Measurements from ENCODE around the gene EFCAB13. TPM values are rescaled to one million over a fixed set of nuclear protein-coding genes. Genes with fewer than 3 reads are reported as not detected.

Gene EFCAB13
- total and polyA plus RNA-seq, 4 donors = 0.80 to 2.9 (median 2.3) TPM

DNA sequence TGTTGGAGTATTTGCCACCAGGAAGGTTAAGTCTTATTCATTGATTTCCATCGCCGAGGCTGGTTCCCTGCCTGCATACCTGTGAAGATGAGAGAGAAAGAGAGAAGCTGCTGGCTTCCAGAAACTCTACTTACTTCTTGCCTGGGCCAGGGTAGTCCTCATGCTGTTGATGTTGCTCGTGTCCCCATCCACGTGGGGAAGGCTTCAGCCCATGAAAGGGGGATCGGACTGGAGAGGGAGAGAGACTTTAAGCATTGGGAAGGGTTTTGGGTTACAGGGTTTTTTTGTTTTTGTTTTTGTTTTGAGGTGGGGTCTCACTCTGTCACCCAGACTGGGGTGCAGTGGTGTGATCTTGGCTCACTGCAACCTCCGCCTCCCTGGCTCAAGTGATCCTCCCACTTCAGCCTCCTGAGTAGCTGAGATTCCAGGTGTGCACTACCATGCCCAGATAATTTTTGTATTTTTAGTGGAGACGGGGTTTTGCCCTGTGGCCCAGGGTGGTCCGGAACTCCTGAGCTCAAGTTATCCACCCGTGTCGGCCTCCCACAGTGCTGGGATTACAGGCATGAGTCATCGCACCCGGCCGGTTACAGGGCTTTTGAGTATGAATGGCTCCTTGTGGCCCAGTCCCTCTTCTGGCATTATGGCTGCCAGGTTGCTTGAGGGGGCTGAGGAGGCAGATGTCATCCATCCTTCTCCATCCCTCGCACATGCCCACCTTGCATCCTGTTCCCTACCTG lies 43.5 kb upstream of the EFCAB13 start:
- DNase-seq (ENCODE audit: low spot score) = no peak
- Histone ChIP-seq H3K4me1 (ENCODE audit: control insufficient read depth in 4 of 4, insufficient read depth in 4 of 4, low read length in 3 of 4) (peaks cover 7 to 28% (median 17%) of the 10 kb centered on the region in 4 donors), H3K36me3 (ENCODE audit: control insufficient read depth in 4 of 4, insufficient read depth in 3 of 4, low read depth in 1 of 4, low read length in 3 of 4) (no peaks in the 10 kb centered on the region), H3K27me3 (ENCODE audit: control insufficient read depth in 4 of 4, insufficient read depth in 4 of 4, low read length in 3 of 4) (no peaks in the 10 kb centered on the region), H3K9ac (ENCODE audit: low read depth in 1 of 2, low read length in 2 of 2) (no peak overlapping the region), H3K4me3 (ENCODE audit: low read depth in 1 of 3, low read length in 3 of 3) (no peak overlapping the region), H3K9me3 (ENCODE audit: control insufficient read depth in 4 of 4, low read length in 3 of 4) (no peaks in the 10 kb centered on the region), H3K27ac (ENCODE audit: low read depth in 1 of 2, low read length in 2 of 2) (peak overlapping the region in 1 of 2 donors; percentile 55)
- 90% methylated on average over 14 of the region's 14 CpGs for WGBS
- TF ChIP-seq, protein P1, sequence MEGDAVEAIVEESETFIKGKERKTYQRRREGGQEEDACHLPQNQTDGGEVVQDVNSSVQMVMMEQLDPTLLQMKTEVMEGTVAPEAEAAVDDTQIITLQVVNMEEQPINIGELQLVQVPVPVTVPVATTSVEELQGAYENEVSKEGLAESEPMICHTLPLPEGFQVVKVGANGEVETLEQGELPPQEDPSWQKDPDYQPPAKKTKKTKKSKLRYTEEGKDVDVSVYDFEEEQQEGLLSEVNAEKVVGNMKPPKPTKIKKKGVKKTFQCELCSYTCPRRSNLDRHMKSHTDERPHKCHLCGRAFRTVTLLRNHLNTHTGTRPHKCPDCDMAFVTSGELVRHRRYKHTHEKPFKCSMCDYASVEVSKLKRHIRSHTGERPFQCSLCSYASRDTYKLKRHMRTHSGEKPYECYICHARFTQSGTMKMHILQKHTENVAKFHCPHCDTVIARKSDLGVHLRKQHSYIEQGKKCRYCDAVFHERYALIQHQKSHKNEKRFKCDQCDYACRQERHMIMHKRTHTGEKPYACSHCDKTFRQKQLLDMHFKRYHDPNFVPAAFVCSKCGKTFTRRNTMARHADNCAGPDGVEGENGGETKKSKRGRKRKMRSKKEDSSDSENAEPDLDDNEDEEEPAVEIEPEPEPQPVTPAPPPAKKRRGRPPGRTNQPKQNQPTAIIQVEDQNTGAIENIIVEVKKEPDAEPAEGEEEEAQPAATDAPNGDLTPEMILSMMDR (IDR thresholded peaks at IDR 0.05; ENCODE audit: low read depth, low read length, missing input control) = no peak
- TF ChIP-seq EGR1 (IDR thresholded peaks at IDR 0.05; ENCODE audit: low read depth in 2 of 2) (no peak), TAF1 (conservative IDR thresholded peaks at IDR 0.05) (no peak), SP1 (IDR thresholded peaks at IDR 0.05) (no peak), HNF4G (IDR thresholded peaks at IDR 0.05) (no peak), JUND (IDR thresholded peaks at IDR 0.05) (no peak), RXRA (IDR thresholded peaks at IDR 0.05) (no peak), GABPA (IDR thresholded peaks at IDR 0.05 in 1 of 2, conservative IDR thresholded peaks at IDR 0.05 in 1 of 2) (no peak), YY1 (IDR thresholded peaks at IDR 0.05) (no peak), FOXA1 (IDR thresholded peaks at IDR 0.05) (no peak), HNF4A (conservative IDR thresholded peaks at IDR 0.05) (no peak), FOXA2 (IDR thresholded peaks at IDR 0.05) (no peak), RAD21 (IDR thresholded peaks at IDR 0.05) (no peak)
- TF ChIP-seq, protein P2, sequence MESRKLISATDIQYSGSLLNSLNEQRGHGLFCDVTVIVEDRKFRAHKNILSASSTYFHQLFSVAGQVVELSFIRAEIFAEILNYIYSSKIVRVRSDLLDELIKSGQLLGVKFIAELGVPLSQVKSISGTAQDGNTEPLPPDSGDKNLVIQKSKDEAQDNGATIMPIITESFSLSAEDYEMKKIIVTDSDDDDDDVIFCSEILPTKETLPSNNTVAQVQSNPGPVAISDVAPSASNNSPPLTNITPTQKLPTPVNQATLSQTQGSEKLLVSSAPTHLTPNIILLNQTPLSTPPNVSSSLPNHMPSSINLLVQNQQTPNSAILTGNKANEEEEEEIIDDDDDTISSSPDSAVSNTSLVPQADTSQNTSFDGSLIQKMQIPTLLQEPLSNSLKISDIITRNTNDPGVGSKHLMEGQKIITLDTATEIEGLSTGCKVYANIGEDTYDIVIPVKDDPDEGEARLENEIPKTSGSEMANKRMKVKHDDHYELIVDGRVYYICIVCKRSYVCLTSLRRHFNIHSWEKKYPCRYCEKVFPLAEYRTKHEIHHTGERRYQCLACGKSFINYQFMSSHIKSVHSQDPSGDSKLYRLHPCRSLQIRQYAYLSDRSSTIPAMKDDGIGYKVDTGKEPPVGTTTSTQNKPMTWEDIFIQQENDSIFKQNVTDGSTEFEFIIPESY (IDR thresholded peaks at IDR 0.05) = no peak
- TF ChIP-seq, protein P3, sequence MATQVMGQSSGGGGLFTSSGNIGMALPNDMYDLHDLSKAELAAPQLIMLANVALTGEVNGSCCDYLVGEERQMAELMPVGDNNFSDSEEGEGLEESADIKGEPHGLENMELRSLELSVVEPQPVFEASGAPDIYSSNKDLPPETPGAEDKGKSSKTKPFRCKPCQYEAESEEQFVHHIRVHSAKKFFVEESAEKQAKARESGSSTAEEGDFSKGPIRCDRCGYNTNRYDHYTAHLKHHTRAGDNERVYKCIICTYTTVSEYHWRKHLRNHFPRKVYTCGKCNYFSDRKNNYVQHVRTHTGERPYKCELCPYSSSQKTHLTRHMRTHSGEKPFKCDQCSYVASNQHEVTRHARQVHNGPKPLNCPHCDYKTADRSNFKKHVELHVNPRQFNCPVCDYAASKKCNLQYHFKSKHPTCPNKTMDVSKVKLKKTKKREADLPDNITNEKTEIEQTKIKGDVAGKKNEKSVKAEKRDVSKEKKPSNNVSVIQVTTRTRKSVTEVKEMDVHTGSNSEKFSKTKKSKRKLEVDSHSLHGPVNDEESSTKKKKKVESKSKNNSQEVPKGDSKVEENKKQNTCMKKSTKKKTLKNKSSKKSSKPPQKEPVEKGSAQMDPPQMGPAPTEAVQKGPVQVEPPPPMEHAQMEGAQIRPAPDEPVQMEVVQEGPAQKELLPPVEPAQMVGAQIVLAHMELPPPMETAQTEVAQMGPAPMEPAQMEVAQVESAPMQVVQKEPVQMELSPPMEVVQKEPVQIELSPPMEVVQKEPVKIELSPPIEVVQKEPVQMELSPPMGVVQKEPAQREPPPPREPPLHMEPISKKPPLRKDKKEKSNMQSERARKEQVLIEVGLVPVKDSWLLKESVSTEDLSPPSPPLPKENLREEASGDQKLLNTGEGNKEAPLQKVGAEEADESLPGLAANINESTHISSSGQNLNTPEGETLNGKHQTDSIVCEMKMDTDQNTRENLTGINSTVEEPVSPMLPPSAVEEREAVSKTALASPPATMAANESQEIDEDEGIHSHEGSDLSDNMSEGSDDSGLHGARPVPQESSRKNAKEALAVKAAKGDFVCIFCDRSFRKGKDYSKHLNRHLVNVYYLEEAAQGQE (IDR thresholded peaks at IDR 0.05) = no peak

DNA sequence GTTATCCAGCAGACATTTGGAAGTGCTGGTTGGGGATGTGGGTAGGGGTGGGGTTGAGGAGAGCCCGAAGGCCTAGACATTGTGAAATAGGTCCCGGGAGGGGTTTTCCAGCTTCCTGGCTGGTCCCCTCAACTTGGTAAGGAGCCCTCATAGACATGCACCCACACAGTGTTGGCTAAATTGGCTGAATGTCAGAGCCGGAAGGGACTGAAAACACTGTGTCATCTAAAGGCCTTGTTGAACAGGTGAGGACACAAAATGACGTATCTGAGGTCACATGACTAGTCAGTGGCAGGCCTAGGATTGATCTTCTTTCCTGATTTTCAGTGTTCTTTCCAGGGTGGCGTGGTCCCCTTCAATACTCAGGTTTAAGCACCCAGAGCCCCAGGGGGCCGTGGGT lies 42.5 kb upstream of the EFCAB13 start:
- no peaks in the 10 kb centered on the region for H3K36me3 ChIP-seq (ENCODE audit: control insufficient read depth in 4 of 4, insufficient read depth in 3 of 4, low read depth in 1 of 4, low read length in 3 of 4)
- H3K27ac ChIP-seq (ENCODE audit: low read depth in 1 of 2, low read length in 2 of 2) = no peak overlapping the region
- H3K27me3 ChIP-seq (ENCODE audit: control insufficient read depth in 4 of 4, insufficient read depth in 4 of 4, low read length in 3 of 4) = no peaks in the 10 kb centered on the region
- H3K9me3 ChIP-seq (ENCODE audit: control insufficient read depth in 4 of 4, low read length in 3 of 4) = no peaks in the 10 kb centered on the region
- no peak overlapping the region for H3K9ac ChIP-seq (ENCODE audit: low read depth in 1 of 2, low read length in 2 of 2)
- no peak overlapping the region for H3K4me3 ChIP-seq (ENCODE audit: low read depth in 1 of 3, low read length in 3 of 3)
- H3K4me1 ChIP-seq (ENCODE audit: control insufficient read depth in 4 of 4, insufficient read depth in 4 of 4, low read length in 3 of 4) = peaks cover 7 to 25% (median 9%) of the 10 kb centered on the region in 4 donors
- WGBS = 89% methylated on average over 6 of the region's 6 CpGs
- no peak for DNase-seq (ENCODE audit: low spot score)
- TF ChIP-seq FOXA2 (IDR thresholded peaks at IDR 0.05) = no peak
- no peak for TF ChIP-seq JUND (IDR thresholded peaks at IDR 0.05)

Data from liver (tissue), 9 donors.